HK-2 (cell line): Measurements from ENCODE around the gene MSMB.
"Not testable (repeated sequence)": the region's sequence is repeated elsewhere in the genome, so short reads cannot be mapped to it uniquely, and the experiment has no call there.

Source experiments
- DNase-seq: peaks from one replicate; pipeline ENCODE4 v3.0.0-alpha.2; 2018; ENCODE audit not compliant: unreplicated experiment

The MSMB gene, protein sequence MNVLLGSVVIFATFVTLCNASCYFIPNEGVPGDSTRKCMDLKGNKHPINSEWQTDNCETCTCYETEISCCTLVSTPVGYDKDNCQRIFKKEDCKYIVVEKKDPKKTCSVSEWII

GRCh38 chr10:46046261-46046660 is at the start of gene MSMB:
TSS of gene MSMB (minus strand) at chr10:46046269. CDS start at chr10:46046237, 32 bp downstream.
- no peak for DNase-seq

GRCh38 chr10:46094931-46095750 is 49.1 kb upstream of the MSMB start:
- DNase-seq = no peak

- DNase-seq = no peak
These were observed 48.1 kb upstream of the MSMB start for GRCh38 chr10:46094197-46094500.

DNA sequence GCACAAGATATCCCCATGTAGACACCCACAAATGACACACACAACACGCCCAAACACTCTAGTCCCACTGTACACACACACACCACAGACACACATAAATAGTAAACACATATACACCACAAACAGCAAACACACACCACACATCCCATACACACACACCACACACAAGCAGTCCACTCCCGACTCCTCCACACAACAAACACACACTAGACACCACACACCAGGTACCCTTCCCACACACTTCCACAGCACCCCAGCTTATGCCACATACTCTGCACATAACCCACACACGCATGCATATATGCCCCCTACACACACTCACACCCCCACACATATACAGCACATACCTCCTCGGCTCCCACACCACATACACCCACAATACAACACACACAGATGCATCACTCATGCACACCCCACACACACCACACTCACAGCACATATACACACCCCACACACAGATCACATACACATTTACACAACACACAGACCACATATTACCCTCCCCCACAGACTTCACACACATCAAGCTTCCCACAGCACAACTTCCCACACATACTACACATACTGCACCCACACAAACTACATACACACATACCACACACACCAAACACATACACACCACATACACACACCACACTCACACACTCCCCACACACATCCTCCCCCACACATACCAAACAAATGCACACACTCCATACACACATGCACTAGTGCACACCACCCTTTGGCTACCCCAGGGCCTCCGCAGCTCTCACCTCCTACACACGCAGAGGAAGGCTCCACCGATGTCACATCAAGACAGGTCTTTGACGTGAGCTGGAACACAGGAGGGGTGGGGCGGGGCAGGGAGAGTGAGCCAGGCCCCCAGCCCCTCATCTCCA is 47.5 kb upstream of the MSMB start:
- DNase-seq = not testable (repeated sequence)

DNA sequence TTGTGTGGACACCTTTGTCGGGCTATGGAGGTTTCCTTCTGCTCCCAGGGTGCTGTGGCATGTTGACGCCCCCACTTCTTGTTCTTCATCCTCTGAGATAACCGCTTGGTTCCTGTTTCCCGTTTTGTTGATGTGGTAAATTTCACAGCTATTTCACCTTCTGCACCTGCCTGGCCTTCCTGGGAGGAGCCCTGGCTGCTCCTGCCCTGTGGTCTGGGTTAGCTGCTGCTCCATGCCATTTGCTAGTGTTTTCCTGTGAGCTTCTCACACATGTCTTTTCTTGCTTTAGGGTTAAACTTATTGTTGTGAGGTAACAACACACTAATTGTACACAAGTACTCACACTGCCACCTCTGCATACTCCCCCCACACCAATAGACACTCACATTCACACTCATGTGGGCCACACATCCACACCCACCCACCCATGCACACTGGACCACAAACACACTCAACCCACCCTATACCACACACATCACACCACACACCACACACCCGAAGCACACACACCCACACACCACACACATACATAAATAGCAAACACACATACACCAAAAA is 46.5 kb upstream of the MSMB start:
- no peak for DNase-seq

DNA sequence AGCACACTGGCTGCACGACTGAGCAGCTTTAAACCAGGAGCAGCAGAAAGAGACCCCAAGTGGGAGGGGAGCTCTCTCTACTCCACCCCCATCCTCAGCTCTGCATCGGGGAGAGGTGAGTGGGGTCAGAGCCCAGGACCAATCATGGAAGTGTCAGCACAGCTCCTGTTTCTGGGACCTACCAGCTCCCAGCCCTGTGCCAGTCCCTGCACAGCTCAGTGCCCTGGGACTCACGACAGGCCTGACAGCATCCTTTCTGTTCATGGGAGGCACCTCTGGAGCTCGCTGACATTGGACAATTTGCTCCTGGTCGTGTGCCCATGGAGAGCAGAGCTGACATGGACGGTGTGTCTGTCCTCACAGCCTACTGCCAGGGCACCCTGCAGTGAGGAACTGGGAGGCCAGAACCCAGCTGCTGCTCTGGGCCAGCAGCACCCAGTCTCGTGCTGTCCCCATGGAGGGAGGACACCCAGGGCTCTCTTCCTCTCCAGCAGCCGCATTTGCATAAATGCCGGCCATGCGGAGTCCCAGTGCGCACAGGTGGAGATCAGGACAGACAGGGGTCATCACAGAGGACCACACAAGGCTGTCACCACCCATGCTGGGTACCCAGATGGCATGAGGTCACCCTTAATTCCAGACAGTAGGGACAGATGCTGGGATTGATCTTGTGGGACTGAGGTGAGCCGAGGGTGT is 45.9 kb upstream of the MSMB start:
- no peak for DNase-seq

DNA sequence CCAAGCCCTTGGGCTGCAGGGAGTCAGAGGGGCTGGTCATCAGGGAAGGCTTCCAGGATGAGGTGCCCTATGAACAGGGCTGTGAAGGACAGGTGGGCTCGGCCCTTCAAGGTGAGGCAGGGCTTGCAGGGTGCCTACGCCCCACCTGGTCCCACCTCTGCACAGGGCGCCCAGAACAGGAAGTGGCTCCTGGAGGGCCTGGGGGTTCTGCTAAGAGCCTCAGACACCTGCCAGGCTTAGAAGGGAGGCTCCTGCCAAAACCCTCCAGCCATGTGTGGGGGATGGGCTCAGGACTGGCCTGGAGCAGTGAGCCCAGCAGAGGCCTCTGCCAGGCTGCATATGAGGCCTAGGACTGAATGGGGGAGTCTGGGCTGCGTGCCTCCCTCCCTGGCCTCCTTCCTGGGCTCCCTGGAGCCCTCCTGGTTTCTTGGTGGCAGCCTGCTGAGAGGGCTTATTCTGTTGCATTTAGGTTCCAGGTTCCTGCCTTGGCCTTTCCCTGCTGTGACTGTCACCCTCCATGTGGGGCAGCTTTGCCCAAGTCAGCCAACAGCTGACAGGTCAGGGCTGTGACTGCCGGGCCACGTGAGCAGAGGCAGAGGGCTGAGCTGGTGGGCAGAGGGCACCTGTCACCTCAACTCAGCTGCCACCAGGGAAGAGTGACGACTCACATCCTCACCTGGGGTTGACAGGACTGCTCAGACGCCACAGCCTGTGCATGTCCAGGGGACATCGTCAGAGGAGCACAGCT is 45.2 kb upstream of the MSMB start:
- DNase-seq = no peak

DNA sequence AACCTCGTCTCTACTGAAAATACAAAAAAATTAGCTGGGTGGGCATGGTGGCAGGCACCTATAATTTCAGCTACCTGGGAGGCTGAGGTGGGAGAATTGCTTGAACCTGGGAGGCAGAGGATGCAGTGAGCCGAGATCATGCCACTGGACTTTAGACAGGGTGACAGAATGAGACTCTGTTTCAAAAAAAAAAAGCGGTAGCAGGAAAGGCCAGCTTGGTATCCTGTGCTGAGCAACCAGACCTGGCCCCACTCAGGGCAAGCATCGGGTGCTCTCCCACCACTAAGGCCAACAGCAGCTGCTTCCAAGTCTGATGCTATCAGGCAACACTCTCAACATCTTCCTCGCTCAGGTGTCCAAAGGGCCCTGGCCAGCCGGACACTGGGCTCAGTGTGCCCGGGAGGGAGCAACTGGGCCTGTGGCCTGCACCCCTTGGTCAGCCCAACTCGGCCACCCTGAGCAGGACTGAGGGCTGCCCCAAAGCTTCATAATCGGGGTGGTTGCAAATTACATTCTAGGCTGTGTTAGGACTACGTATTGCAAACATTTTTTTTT is 44.3 kb upstream of the MSMB start:
- DNase-seq = no peak

DNA sequence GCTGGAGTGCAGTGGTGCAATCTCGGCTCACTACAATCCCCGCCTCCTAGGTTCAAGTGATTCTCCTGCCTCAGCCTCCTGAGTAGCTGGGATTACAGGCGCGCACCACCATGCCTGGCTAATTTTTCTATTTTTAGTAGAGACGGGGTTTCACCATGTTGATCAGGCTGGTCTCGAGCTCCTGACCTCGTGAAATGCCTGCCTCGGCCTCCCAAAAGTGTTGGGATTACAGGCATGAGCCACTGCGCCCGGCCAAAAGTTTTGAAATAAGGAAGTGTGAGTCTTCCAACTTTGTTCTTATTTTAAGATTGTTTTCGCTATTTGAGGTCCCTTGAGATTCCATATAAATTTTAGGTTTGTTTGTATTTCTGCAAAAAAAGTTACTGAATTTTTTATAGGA is 41.3 kb upstream of the MSMB start:
- DNase-seq = not testable (repeated sequence)

- no peak for DNase-seq
These were observed 38.5 kb upstream of the MSMB start for GRCh38 chr10:46084321-46085165.

DNA sequence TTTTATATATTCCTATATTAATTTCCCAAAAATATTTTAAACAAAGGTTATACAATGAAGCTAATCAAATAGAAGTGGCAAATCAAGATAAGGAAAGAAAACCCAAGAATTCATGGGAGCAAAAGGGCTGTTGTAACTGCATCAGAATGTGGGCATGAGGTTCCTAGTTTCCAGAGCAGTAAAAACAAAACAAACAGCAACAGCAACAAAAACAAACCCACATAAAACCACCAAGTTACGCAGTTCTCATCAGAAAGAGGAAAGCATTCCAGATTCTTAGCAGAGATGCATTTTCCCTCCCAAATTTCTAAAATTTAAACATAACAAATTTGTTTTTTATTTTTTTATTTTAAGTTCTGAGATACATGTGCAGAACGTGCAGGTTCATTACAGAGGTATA is 34.8 kb upstream of the MSMB start:
- no peak for DNase-seq

DNA sequence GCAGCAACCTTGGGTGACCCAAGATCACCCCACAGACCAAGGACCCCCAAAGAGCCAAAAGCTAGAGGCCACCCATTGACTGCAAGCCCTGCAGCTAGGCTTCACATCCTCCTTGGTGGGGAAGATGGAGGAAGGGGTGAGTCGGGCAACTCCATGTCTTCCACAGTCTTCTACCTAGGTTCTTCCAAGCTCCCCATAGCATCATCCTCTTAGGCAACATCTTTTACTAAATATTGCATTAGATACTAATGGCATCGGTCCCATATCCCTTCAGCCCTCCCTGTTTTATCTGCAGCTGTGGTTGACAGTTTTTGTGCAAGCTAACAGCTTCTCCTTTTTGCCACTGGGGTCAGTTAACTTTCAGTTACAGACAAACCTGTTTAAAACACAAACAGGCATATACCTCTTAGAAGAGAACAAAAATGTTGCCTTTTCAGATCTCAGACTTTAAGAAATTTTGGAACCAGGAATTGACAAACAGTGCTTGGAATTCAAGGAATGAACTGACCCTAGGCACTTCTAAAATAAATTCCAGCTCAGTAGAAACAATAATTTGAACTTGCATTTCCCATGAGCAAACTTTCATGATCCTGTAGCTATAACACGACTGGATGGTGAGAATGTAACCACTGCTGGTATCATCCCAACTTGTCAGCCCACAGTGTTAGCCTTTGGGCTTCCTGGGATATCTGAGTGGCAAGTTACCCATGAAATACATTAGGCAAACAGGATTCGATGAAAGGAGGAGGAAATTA is 33.9 kb upstream of the MSMB start:
- DNase-seq = no peak

DNA sequence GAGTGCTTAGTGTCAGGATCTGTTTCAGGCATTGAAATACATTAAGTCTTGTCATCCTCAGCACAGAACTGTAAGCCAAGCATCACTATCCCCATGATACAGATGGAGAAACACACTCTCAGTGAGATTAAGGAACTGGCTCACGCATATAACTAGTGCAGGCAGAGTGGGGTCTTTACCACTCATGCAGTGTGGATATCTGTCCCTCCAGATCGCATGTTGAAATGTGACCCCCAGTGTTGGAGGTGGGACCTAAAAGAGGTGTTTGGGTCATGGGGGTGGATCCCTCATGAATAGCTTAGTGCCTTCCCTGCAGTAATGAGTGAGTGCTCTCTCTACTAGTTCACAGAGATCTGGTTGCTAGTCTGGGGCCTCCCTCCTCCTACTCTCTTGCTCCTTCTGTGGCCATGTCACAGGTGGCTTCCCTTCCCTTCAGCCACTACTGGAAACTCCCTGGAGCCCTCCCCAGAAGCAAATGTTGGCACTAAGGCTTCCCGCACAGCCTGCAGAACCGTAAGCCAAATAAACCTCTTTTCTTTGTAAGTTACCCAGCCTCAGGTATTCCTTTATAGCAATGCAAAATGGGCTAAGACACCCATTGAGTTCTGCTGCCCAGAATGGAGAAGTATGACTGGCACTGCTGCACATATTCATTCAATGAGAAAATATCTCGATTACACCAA is 31.8 kb upstream of the MSMB start:
- no peak for DNase-seq

DNA sequence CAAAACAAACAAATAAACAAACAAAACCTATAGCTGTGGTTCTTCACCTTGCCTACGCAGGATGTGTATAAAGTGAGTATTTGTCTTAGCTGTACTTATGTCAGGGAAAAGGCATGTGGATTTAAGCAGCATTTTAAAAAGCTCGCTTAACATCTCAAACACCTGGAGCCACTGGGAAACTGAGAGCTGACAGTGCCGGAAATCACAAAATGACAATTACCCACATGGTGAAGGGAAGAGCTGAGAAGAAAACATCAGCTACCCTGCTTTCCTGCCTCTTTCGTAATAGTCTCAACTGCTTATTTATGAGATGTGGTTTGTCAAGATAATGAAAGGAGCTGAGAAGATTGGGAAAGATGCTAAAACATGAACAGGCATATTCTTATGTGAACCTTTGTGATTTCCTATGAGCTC is 31.1 kb upstream of the MSMB start:
- no peak for DNase-seq

DNA sequence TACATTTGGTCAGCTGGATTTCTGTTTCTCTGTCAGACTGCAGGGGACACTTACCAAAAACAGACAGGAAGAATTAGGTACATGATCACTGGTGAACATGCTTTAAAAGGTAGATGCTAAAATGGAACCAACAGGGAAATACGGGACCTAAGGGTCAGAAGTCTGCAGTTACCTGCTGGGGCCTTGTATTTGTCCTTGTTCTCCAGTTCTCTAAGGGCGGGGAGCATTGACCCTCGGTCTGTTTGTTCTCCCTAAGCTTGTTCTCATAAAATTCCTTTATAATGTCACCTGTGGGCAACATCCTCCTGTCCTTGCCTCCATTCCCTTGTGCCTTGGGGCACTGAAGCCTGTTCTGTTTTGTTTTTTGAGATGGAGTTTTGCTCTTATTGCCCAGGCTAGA is 29.8 kb upstream of the MSMB start:
- DNase-seq = no peak

DNA sequence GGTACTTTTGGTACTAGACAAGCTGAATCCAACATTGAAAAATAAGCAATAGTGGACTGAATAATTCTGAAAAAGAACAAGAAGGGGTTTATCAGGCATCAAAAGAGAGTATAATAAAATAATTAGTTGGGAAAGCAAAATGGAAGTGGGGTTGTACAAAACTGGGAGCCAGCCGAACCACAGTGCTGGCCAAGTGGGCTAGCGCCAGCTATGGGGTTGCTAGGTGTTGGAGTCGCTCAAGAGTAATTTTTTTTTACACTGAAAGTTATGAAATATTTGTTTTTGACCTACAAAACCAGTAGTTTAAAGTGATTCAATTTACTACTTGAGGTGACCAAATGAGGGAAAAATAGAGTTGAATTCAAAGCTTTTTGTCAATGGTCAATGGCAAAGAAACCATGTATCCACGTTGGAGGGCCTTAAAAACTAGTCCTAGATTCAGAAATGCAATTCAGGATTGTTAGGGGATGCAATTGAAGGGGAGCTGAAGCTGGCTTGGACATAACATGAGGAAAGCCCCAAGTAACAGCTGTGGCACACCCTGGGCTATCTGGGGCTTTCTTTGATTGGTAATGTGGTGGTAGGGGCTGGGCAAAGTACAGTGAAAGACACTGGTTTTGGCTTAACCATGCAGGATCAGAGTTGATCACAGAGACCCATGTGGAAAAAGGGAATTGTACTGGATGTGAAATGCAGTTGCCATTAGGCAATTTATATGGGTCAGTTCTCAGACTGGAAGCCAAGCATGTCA is 28.3 kb upstream of the MSMB start:
- DNase-seq = no peak

DNA sequence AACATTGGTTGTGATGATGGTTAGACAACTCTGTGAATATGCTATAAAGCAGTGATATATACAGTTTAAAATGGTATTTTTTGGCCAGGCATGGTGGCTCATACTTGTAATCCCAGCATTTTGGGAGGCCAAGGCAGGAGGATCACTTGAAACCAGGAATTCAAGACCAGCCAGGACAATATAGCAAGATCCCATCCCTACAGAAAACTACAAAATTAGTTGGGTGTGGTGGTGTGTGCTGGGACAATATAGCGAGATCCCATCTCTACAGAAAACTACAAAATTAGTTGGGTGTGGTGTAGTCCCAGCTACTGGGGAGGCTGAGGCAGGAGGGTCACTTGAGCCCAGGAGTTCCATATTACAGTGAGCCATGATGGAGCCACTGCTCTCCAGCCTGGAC is 27.5 kb upstream of the MSMB start:
- no peak for DNase-seq

DNA sequence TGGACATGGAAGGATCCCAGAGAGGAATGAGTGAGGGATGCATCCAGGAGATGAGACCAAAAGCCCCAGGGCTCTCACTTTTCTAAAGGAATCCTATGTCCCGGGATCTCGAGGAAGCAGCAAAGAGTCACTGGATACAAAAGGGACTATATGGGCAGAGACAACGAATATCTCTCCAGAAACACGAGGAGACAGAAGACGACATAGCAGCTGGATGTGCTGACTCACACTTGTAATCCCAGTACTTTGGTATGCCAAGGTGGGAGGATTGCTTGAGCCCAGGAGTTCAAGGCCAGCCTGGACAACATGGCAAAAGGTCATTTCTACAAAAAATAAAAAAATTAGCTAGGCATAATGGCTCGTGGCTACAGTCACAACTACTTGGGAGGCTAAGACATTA is 24.7 kb upstream of the MSMB start:
- DNase-seq = no peak
